T-helper 2 cell (primary cell): ENCODE data around the gene FAM117A.
"Not testable (repeated sequence)": the region's sequence is repeated elsewhere in the genome, so short reads cannot be mapped to it uniquely, and the experiment has no call there.

Experiments
- DNase-seq, 5 experiments: peaks; one replicate each; pipeline versions ENCODE4 v3.0.0 to v3.0.0-alpha.2; 2012 to 2022

The FAM117A gene

GRCh38 chr17:49677933-49678847 lies 85.7 kb downstream of the FAM117A start, which contains the start of gene SPOP:
Gene SPOP (minus strand): TSS chr17:49678097. CDS start chr17:49622810, 55,287 bp downstream.
- peak; percentile 97 to 100 (median 99) for DNase-seq

GRCh38 chr17:49677134-49677932 lies 86.6 kb downstream of the FAM117A start:
- peak; percentile 91 to 97 (median 93) for DNase-seq

GRCh38 chr17:49676276-49676868 lies 87.6 kb downstream of the FAM117A start:
- DNase-seq: peak in 3 of 5 experiments; percentile 20 to 84 (median 63)

GRCh38 chr17:49674507-49674906 lies 89.4 kb downstream of the FAM117A start:
- no peak for DNase-seq

GRCh38 chr17:49673679-49674078 lies 90.3 kb downstream of the FAM117A start:
- DNase-seq: not testable (repeated sequence)

GRCh38 chr17:49670641-49671040 lies 93.3 kb downstream of the FAM117A start:
- DNase-seq: no peak

GRCh38 chr17:49670002-49670401 lies 93.9 kb downstream of the FAM117A start:
- DNase-seq: no peak

GRCh38 chr17:49667854-49668253 lies 96.1 kb downstream of the FAM117A start:
- no peak for DNase-seq

- DNase-seq: no peak
Observed at GRCh38 chr17:49664706-49665211, 99.2 kb downstream of the FAM117A start.
